GM19372 (cell line): ENCODE measurements around the gene RPIA.
"Not testable (repeated sequence)": the region's sequence is repeated elsewhere in the genome, so short reads cannot be mapped to it uniquely, and the experiment has no call there.

Experiments
- ATAC-seq: cut with Tn5 transposase; IDR thresholded peaks from one replicate; pipeline ENCODE4 v1.9.1; 2021; ENCODE audit warnings: mild to moderate bottlenecking, low read depth, moderate library complexity; ENCODE audit not compliant: unreplicated experiment

The RPIA gene

GRCh38 chr2:88691339-88692183, at the start of gene RPIA:
Gene RPIA (plus strand): TSS chr2:88691673. CDS start chr2:88691699, 26 bp downstream.
- ATAC-seq = peak; percentile 92

GRCh38 chr2:88642278-88642677, 49.2 kb upstream of the RPIA start:
- no peak for ATAC-seq

DNA sequence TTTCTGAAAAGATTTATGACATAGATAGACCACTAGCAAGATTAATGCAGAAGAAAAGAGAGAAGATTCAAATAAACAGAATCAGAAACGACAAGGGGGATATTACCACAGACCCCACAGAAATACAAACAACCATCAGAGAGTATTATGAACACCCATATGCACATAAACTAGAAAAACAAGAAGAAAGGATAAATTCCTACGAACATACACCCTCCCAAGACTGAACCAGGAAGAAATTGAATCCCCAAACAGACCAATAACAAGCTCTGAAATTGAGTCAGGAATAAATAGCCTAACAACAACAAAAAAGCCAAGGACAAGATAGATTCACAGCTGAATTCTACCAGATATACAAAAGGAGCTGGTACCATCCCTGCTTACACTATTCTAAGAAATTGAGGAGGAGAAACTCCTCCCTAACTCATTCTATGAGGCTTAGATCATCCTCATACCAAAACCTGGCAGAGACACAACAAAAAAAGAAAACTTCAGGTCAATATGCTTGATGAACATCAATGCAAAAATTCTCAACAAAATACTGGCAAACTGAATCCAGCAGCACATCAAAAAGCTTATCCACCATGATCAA, 46.1 kb upstream of the RPIA start:
- ATAC-seq = not testable (repeated sequence)

- ATAC-seq = no peak
These were observed 39.8 kb upstream of the RPIA start for GRCh38 chr2:88651646-88652045.

- ATAC-seq = no peak
These were observed 36.8 kb upstream of the RPIA start for GRCh38 chr2:88654714-88655113.

DNA sequence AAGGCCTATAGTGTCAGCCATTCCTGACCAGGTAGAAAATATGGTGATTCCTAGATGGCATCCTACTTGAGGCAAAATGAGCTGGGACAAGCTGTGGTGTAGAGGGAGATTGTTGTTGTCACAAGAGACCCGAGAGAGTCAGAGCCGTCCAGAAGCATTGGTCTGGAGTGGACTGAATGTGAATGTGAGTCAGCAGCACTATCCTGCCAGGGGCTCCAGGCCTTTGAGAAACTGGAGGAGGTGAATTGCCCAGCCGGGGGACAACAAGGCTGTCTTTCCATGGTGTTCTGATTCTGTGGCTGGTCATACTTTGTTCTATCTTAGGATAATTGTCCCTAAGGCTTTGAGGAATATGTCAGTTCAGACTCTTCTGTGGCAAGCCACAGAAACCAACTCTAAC, 34.8 kb upstream of the RPIA start:
- no peak for ATAC-seq

DNA sequence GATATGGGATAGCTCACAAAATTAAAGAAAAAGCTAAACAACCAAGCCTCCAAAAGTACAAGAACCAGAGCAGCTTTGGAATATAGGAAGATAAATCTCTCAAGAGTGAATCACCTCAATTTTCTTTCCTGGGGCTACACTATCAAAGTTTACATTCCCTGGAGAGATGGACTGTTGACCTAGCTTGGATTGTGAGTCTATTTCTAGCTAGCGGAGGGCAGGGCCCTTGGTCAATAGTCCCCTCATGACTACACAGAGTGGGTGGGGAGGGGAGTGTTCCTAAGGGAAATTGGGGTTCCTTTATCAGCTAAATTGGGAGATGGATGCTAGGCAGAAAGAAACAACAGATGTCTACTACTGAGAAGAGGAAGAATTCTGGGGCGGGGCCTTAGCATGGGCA, 34.3 kb upstream of the RPIA start:
- ATAC-seq = no peak

- ATAC-seq = no peak
These were observed 33.1 kb upstream of the RPIA start for GRCh38 chr2:88658326-88658725.

- ATAC-seq = no peak
These were observed 32.5 kb upstream of the RPIA start for GRCh38 chr2:88658881-88659537.

DNA sequence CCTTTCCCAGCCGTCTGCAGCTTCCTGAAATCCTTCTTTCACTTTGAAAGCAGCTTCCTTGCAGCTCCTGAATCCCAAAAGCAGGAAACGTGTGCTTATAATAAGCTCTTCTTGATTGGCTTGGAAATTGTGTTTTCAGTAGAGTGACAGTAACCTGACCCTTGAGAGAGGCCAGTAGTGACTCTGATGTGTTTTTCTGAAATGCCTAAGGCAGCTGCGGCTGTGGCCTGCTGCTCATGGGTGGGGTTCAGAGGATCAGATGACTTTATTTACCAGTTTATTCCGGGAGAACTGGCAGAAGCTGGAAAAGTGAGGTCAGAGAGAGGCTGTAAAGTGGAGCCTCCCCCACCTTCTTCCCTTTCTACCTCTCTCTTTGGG, 31.9 kb upstream of the RPIA start:
- ATAC-seq = no peak

GRCh38 chr2:88660622-88661021, 30.9 kb upstream of the RPIA start:
- ATAC-seq = no peak

GRCh38 chr2:88666576-88666975, 24.9 kb upstream of the RPIA start:
- ATAC-seq = no peak

- ATAC-seq = no peak
These were observed 24.3 kb upstream of the RPIA start for GRCh38 chr2:88667219-88667618.

- ATAC-seq = no peak
These were observed 22.6 kb upstream of the RPIA start for GRCh38 chr2:88668862-88669261.

GRCh38 chr2:88669482-88670214, 21.8 kb upstream of the RPIA start:
- ATAC-seq = peak; percentile 89

GRCh38 chr2:88671786-88672427, 19.6 kb upstream of the RPIA start:
- ATAC-seq = no peak

- ATAC-seq = no peak
These were observed 18.1 kb upstream of the RPIA start for GRCh38 chr2:88673363-88673762.

GRCh38 chr2:88680266-88680902, 11.1 kb upstream of the RPIA start:
- ATAC-seq = no peak

DNA sequence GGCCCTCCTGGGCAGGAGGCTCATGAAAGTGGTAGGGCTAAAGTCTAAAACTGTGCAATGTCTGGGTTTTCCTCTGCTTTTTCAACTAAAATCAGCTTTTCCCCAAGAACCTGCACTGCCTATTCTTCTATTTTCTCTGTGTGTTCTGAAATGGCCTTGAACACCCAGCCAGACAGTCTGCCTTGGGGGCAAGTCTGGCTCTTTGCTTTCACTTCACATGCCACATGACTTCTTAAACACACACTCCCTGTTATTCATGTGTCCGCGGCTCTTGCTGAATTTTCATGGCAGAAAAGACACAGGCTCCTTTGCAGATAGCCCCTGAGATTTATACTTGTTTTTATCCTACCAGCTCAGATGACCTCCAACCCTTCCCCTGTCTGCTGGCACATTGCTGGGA, 10.6 kb upstream of the RPIA start:
- no peak for ATAC-seq
